T-helper 1 cell treated with Interleukin-12 subunit alpha and Interleukin-12 subunit beta and Interleukin-4 antibody, amounts not matched to agents 30 μg/mL and 1 μg/mL, for 36 hours (primary cell): Measurements from ENCODE around the gene SLC22A23.

Experiments used
- H3K27ac Mint-ChIP-seq: one replicate; pipeline ENCODE4 v1.8.0; 2021; ENCODE audit warnings: mild to moderate bottlenecking, mixed read lengths
- H3K27me3 Mint-ChIP-seq: one replicate; pipeline ENCODE4 v1.8.0; 2021; ENCODE audit warnings: low read depth, mixed read lengths
- H3K36me3 Mint-ChIP-seq: one replicate; pipeline ENCODE4 v1.8.0; 2021; ENCODE audit warnings: low read depth, mixed read lengths
- H3K4me1 Mint-ChIP-seq: one replicate; pipeline ENCODE4 v1.8.0; 2021; ENCODE audit warnings: low read depth, mixed read lengths
- H3K4me3 Mint-ChIP-seq: one replicate; pipeline ENCODE4 v1.8.0; 2021; ENCODE audit warnings: mild to moderate bottlenecking, moderate library complexity, mixed read lengths
- H3K9me3 Mint-ChIP-seq: one replicate; pipeline ENCODE4 v1.8.0; 2021; ENCODE audit warnings: mixed read lengths

SLC22A23 gene

GRCh38 chr6:3402310-3403237 is 54.3 kb downstream of the SLC22A23 start:
- no peaks in the 10 kb centered on the region for H3K36me3 Mint-ChIP-seq
- H3K4me3 Mint-ChIP-seq: no peak overlapping the region
- H3K4me1 Mint-ChIP-seq: no peaks in the 10 kb centered on the region
- H3K27me3 Mint-ChIP-seq: no peaks in the 10 kb centered on the region
- no peaks in the 10 kb centered on the region for H3K9me3 Mint-ChIP-seq
- no peak overlapping the region for H3K27ac Mint-ChIP-seq

GRCh38 chr6:3400162-3400561 is 56.7 kb downstream of the SLC22A23 start:
- H3K27me3 Mint-ChIP-seq: no peaks in the 10 kb centered on the region
- no peaks in the 10 kb centered on the region for H3K4me1 Mint-ChIP-seq
- no peak overlapping the region for H3K4me3 Mint-ChIP-seq
- H3K36me3 Mint-ChIP-seq: no peaks in the 10 kb centered on the region
- H3K27ac Mint-ChIP-seq: no peak overlapping the region
- no peaks in the 10 kb centered on the region for H3K9me3 Mint-ChIP-seq

GRCh38 chr6:3398755-3399696 is 57.8 kb downstream of the SLC22A23 start:
- Mint-ChIP-seq H3K4me1 (no peaks in the 10 kb centered on the region), H3K27ac (no peak overlapping the region), H3K4me3 (no peak overlapping the region), H3K27me3 (no peaks in the 10 kb centered on the region), H3K9me3 (no peaks in the 10 kb centered on the region), H3K36me3 (no peaks in the 10 kb centered on the region)

- Mint-ChIP-seq H3K36me3 (no peaks in the 10 kb centered on the region), H3K4me3 (no peak overlapping the region), H3K9me3 (no peaks in the 10 kb centered on the region), H3K4me1 (no peaks in the 10 kb centered on the region), H3K27ac (no peak overlapping the region), H3K27me3 (no peaks in the 10 kb centered on the region)
Measured at GRCh38 chr6:3398165-3398562, 58.7 kb downstream of the SLC22A23 start.

GRCh38 chr6:3397229-3398164 is 59.4 kb downstream of the SLC22A23 start:
- no peaks in the 10 kb centered on the region for H3K36me3 Mint-ChIP-seq
- H3K27ac Mint-ChIP-seq: no peak overlapping the region
- no peaks in the 10 kb centered on the region for H3K4me1 Mint-ChIP-seq
- no peak overlapping the region for H3K4me3 Mint-ChIP-seq
- no peaks in the 10 kb centered on the region for H3K27me3 Mint-ChIP-seq
- H3K9me3 Mint-ChIP-seq: no peaks in the 10 kb centered on the region

GRCh38 chr6:3396503-3397180 is 60.2 kb downstream of the SLC22A23 start:
- H3K4me1 Mint-ChIP-seq: no peaks in the 10 kb centered on the region
- H3K27ac Mint-ChIP-seq: no peak overlapping the region
- no peak overlapping the region for H3K4me3 Mint-ChIP-seq
- no peaks in the 10 kb centered on the region for H3K27me3 Mint-ChIP-seq
- H3K36me3 Mint-ChIP-seq: no peaks in the 10 kb centered on the region
- no peaks in the 10 kb centered on the region for H3K9me3 Mint-ChIP-seq

- Mint-ChIP-seq H3K27ac (no peak overlapping the region), H3K36me3 (no peaks in the 10 kb centered on the region), H3K4me3 (no peak overlapping the region), H3K27me3 (no peaks in the 10 kb centered on the region), H3K4me1 (no peaks in the 10 kb centered on the region), H3K9me3 (no peaks in the 10 kb centered on the region)
Measured at GRCh38 chr6:3394671-3395070, 62.2 kb downstream of the SLC22A23 start.

- no peak overlapping the region for H3K4me3 Mint-ChIP-seq
- no peaks in the 10 kb centered on the region for H3K27me3 Mint-ChIP-seq
- H3K36me3 Mint-ChIP-seq: no peaks in the 10 kb centered on the region
- no peak overlapping the region for H3K27ac Mint-ChIP-seq
- H3K9me3 Mint-ChIP-seq: no peaks in the 10 kb centered on the region
- H3K4me1 Mint-ChIP-seq: no peaks in the 10 kb centered on the region
Measured at GRCh38 chr6:3393836-3394202, 63.0 kb downstream of the SLC22A23 start.

GRCh38 chr6:3392930-3393835 is 63.7 kb downstream of the SLC22A23 start:
- Mint-ChIP-seq H3K36me3 (no peaks in the 10 kb centered on the region), H3K9me3 (no peaks in the 10 kb centered on the region), H3K27ac (no peak overlapping the region), H3K27me3 (no peaks in the 10 kb centered on the region), H3K4me3 (no peak overlapping the region), H3K4me1 (no peaks in the 10 kb centered on the region)

- Mint-ChIP-seq H3K27ac (no peak overlapping the region), H3K36me3 (no peaks in the 10 kb centered on the region), H3K9me3 (no peaks in the 10 kb centered on the region), H3K4me1 (no peaks in the 10 kb centered on the region), H3K4me3 (no peak overlapping the region), H3K27me3 (no peaks in the 10 kb centered on the region)
Measured at GRCh38 chr6:3391902-3392458, 64.9 kb downstream of the SLC22A23 start.

GRCh38 chr6:3390698-3391097 is 66.2 kb downstream of the SLC22A23 start:
- no peak overlapping the region for H3K27ac Mint-ChIP-seq
- no peaks in the 10 kb centered on the region for H3K4me1 Mint-ChIP-seq
- H3K9me3 Mint-ChIP-seq: no peaks in the 10 kb centered on the region
- H3K27me3 Mint-ChIP-seq: no peaks in the 10 kb centered on the region
- no peaks in the 10 kb centered on the region for H3K36me3 Mint-ChIP-seq
- no peak overlapping the region for H3K4me3 Mint-ChIP-seq

GRCh38 chr6:3389390-3390167 is 67.3 kb downstream of the SLC22A23 start:
- no peaks in the 10 kb centered on the region for H3K9me3 Mint-ChIP-seq
- no peaks in the 10 kb centered on the region for H3K36me3 Mint-ChIP-seq
- no peak overlapping the region for H3K4me3 Mint-ChIP-seq
- no peak overlapping the region for H3K27ac Mint-ChIP-seq
- no peaks in the 10 kb centered on the region for H3K4me1 Mint-ChIP-seq
- no peaks in the 10 kb centered on the region for H3K27me3 Mint-ChIP-seq
